Lower leg skin (tissue), 4 donors: Measurements from ENCODE around the gene BCL2. TPM values are rescaled to one million over a fixed set of nuclear protein-coding genes. Genes with fewer than 3 reads are reported as not detected.

Experiments
- DNase-seq, 2 donors: peaks; one replicate each; pipeline ENCODE4 v3.0.0-alpha.2; 2019; ENCODE audit warnings: low spot score in 2 of 2
- H3K4me3 ChIP-seq: fragments of 200-600 bp; sonication (generic); 2 replicates; pipeline ENCODE4 v1.5.1; 2017; ENCODE audit warnings: mild to moderate bottlenecking, low read depth; ENCODE audit not compliant: poor library complexity, severe bottlenecking
- POLR2A ChIP-seq, 2 donors: fragments of 450-650 bp; IDR thresholded peaks; one replicate each; pipeline ENCODE4 v1.6.1; 2016 to 2017; ENCODE audit warnings: antibody characterized with exemption in 2 of 2, mild to moderate bottlenecking in 1 of 2, moderate library complexity in 1 of 2
- WGBS, 2 donors: methylation state at CpG; one replicate each; pipeline ENCODE4 v1.1.5; 2018; 5-methylcytosine and 5-hydroxymethylcytosine counted together
- intact Hi-C: fragments of 100-400 bp; cut with DNase I; formaldehyde crosslinking; loops from one replicate; pipeline ENCODE4 v1.15.0; 2023; ENCODE audit warnings: low total_unique reads
- total RNA-seq, 4 donors: library from RNA; depleted of rRNA; stranded (reverse); fragments of >200 nt; gene quantifications; one replicate each; pipeline ENCODE4 v1.1.0, GENCODE V29; 2016
- TF ChIP-seq, protein P1 (sequence below), 3 donors: fragments of 450-650 bp; IDR thresholded peaks; one replicate each; pipeline ENCODE4 v1.5.1; 2016; ENCODE audit warnings: antibody characterized with exemption in 3 of 3, mild to moderate bottlenecking in 3 of 3, moderate library complexity in 2 of 3

The BCL2 gene
- total RNA-seq, 4 donors from 2014 or later: 12.8 to 21.7 (median 18.2) TPM

GRCh38 chr18:63189817-63190216, 129.8 kb downstream of the BCL2 start:
- no peak overlapping the region for H3K4me3 ChIP-seq
- DNase-seq: no peak
- WGBS, 2 donors: 65 to 76% methylated on average over 2 of the region's 2 CpGs
- intact Hi-C loops: no loop called here
- TF ChIP-seq, protein P1, sequence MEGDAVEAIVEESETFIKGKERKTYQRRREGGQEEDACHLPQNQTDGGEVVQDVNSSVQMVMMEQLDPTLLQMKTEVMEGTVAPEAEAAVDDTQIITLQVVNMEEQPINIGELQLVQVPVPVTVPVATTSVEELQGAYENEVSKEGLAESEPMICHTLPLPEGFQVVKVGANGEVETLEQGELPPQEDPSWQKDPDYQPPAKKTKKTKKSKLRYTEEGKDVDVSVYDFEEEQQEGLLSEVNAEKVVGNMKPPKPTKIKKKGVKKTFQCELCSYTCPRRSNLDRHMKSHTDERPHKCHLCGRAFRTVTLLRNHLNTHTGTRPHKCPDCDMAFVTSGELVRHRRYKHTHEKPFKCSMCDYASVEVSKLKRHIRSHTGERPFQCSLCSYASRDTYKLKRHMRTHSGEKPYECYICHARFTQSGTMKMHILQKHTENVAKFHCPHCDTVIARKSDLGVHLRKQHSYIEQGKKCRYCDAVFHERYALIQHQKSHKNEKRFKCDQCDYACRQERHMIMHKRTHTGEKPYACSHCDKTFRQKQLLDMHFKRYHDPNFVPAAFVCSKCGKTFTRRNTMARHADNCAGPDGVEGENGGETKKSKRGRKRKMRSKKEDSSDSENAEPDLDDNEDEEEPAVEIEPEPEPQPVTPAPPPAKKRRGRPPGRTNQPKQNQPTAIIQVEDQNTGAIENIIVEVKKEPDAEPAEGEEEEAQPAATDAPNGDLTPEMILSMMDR (IDR thresholded peaks at IDR 0.05): no peak
- no peak for TF ChIP-seq POLR2A (IDR thresholded peaks at IDR 0.05)

DNA sequence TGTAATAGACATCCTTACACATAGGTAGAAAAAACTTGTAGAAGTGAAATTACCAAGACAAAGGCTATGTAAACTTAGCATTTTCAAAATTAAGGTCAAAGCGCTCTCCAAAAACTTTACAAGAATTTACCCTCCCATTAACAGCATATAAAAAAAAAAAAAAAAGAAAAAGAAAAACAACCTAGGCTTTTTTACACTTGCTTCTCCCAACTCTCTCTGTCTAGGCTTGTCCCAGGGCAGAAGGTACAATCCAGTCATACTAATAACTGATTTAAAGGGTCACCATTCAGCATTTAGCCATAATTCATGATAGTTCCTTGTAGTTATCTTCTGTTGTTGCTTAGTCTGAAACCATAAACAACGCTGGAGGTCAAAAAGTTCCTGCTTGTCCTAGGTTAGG, 130.5 kb downstream of the BCL2 start:
- TF ChIP-seq, protein P1 (IDR thresholded peaks at IDR 0.05): no peak
- TF ChIP-seq POLR2A (IDR thresholded peaks at IDR 0.05): no peak
- DNase-seq: no peak
- H3K4me3 ChIP-seq: no peak overlapping the region
- intact Hi-C loops: no loop called here
- WGBS, 2 donors: 49 to 60% methylated on average over 2 of the region's 2 CpGs

- no peak for DNase-seq
- H3K4me3 ChIP-seq: no peak overlapping the region
- intact Hi-C loops: no loop called here
- TF ChIP-seq, protein P1 (IDR thresholded peaks at IDR 0.05): no peak
- 36 to 45% methylated on average over 6 of the region's 6 CpGs for WGBS, 2 donors
These were observed 131.6 kb downstream of the BCL2 start for GRCh38 chr18:63187791-63188460.

DNA sequence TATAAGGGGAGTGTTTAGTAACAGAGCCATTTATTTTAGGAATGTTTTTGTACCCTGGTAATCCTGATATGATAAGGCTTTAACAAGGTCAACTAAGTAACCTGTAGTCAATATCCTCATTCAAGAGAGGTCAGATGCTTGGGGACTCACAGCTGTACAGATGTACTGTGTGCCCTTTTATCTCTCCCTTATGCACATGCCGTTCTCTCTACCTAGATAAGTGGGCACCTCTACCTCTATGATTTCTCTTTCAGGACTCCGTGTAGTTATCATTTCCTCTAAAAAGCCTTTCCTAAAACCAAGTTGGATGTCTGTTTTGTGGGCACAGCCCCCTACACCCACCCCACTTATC, 132.4 kb downstream of the BCL2 start:
- 77 to 78% methylated on average over 2 of the region's 2 CpGs for WGBS, 2 donors
- no peak for DNase-seq
- H3K4me3 ChIP-seq: no peak overlapping the region
- no peak for TF ChIP-seq POLR2A (IDR thresholded peaks at IDR 0.05)
- TF ChIP-seq, protein P1 (IDR thresholded peaks at IDR 0.05): no peak
- intact Hi-C loops: no loop called here

- intact Hi-C loops: no loop called here
- DNase-seq: no peak
- no peak for TF ChIP-seq POLR2A (IDR thresholded peaks at IDR 0.05)
- TF ChIP-seq, protein P1 (IDR thresholded peaks at IDR 0.05): no peak
- 32 to 43% methylated on average over 2 of the region's 2 CpGs for WGBS, 2 donors
- no peak overlapping the region for H3K4me3 ChIP-seq
These were observed 132.9 kb downstream of the BCL2 start for GRCh38 chr18:63186520-63187222.
